ENCODE data around the gene OVOL2.
"Not testable (repeated sequence)": the region's sequence is repeated elsewhere in the genome, so short reads cannot be mapped to it uniquely, and the experiment has no call there.

The OVOL2 gene

GRCh38 chr20:18056174-18057100, 1.3 kb downstream of the OVOL2 start:
- DNase-seq: no peak

- DNase-seq: no peak
Measured at GRCh38 chr20:18055261-18055660, 2.5 kb downstream of the OVOL2 start.

GRCh38 chr20:18052856-18053255, 4.9 kb downstream of the OVOL2 start:
- no peak for DNase-seq

GRCh38 chr20:18050628-18051027, 7.1 kb downstream of the OVOL2 start:
- no peak for DNase-seq

GRCh38 chr20:18048176-18048575, 9.5 kb downstream of the OVOL2 start:
- DNase-seq: no peak

GRCh38 chr20:18046535-18046934, 11.2 kb downstream of the OVOL2 start:
- DNase-seq: no peak

- DNase-seq: no peak
Measured at GRCh38 chr20:18042229-18042628, 15.5 kb downstream of the OVOL2 start.

- DNase-seq: no peak
Measured at GRCh38 chr20:18041462-18041861, 16.3 kb downstream of the OVOL2 start.

GRCh38 chr20:18039063-18039462, 18.7 kb downstream of the OVOL2 start:
- DNase-seq: no peak

GRCh38 chr20:18034039-18034438, 23.7 kb downstream of the OVOL2 start:
- no peak for DNase-seq

GRCh38 chr20:18032977-18033892, 24.5 kb downstream of the OVOL2 start:
- no peak for DNase-seq

- no peak for DNase-seq
Measured at GRCh38 chr20:18031888-18032509, 25.7 kb downstream of the OVOL2 start.

GRCh38 chr20:18031050-18031449, 26.7 kb downstream of the OVOL2 start:
- DNase-seq: no peak

- DNase-seq: no peak
Measured at GRCh38 chr20:18030020-18030419, 27.7 kb downstream of the OVOL2 start.

- DNase-seq: not testable (repeated sequence)
Measured at GRCh38 chr20:18027011-18027410, 30.7 kb downstream of the OVOL2 start.

GRCh38 chr20:18024606-18025127, 33.0 kb downstream of the OVOL2 start:
- DNase-seq: no peak

GRCh38 chr20:18020931-18021330, 36.8 kb downstream of the OVOL2 start:
- no peak for DNase-seq

GRCh38 chr20:18019068-18019467, 38.6 kb downstream of the OVOL2 start:
- no peak for DNase-seq

- DNase-seq: no peak
Measured at GRCh38 chr20:18018100-18018499, 39.6 kb downstream of the OVOL2 start.

- no peak for DNase-seq
Measured at GRCh38 chr20:18016772-18017171, 40.9 kb downstream of the OVOL2 start.

GRCh38 chr20:18014411-18014810, 43.3 kb downstream of the OVOL2 start:
- no peak for DNase-seq

- no peak for DNase-seq
Measured at GRCh38 chr20:18012901-18013300, 44.8 kb downstream of the OVOL2 start.

Data from cortex of kidney (tissue), 1 donor.